HFFc6 (cell line): ENCODE results near the gene GPI. TPM values are rescaled to one million over a fixed set of nuclear protein-coding genes. Genes with fewer than 3 reads are reported as not detected.
A peak's percentile ranks its signal among the peaks of the same experiment; 100 is the strongest.

Experiments
- DNase-seq: peaks from one replicate; pipeline ENCODE4 v3.0.0-alpha.2; 2018
- H3K27ac Mint-ChIP-seq: 2 replicates; pipeline ENCODE4 v1.8.0; 2020; ENCODE audit warnings: mild to moderate bottlenecking, mixed read lengths
- H3K27me3 Mint-ChIP-seq: 2 replicates; pipeline ENCODE4 v1.8.0; 2021; ENCODE audit warnings: mild to moderate bottlenecking, moderate library complexity, mixed read lengths; ENCODE audit not compliant: insufficient read depth
- H3K36me3 Mint-ChIP-seq: 2 replicates; pipeline ENCODE4 v1.8.0; 2021; ENCODE audit warnings: low read depth, mixed read lengths
- H3K4me1 Mint-ChIP-seq: 2 replicates; pipeline ENCODE4 v1.8.0; 2020; ENCODE audit warnings: low read depth, mixed read lengths
- H3K4me3 Mint-ChIP-seq: 2 replicates; pipeline ENCODE4 v1.8.0; 2020; ENCODE audit warnings: mild to moderate bottlenecking, moderate library complexity, mixed read lengths
- H3K9me3 Mint-ChIP-seq: 2 replicates; pipeline ENCODE4 v1.8.0; 2020; ENCODE audit warnings: mild to moderate bottlenecking, mixed read lengths
- total RNA-seq, 6 experiments: library from RNA; stranded (reverse); fragmentation: NEBNext Ultra II Directional; extraction: Animal tissue kit (Norgen Biotek cat#: 25700); gene quantifications; 2 replicates in 1 of 6; 3 replicates in 5 of 6; pipeline ENCODE4 v1.2.3, GENCODE V29; 2021
- TF ChIP-seq, protein P1 (sequence below): fragments of 200-600 bp; sonication (generic); IDR thresholded peaks from 2 replicates; pipeline ENCODE4 v1.5.0; 2021; ENCODE audit warnings: antibody characterized with exemption, mild to moderate bottlenecking

GPI gene
- total RNA-seq, 6 experiments from 2014 or later: 171 to 254 (median 212) TPM

DNA sequence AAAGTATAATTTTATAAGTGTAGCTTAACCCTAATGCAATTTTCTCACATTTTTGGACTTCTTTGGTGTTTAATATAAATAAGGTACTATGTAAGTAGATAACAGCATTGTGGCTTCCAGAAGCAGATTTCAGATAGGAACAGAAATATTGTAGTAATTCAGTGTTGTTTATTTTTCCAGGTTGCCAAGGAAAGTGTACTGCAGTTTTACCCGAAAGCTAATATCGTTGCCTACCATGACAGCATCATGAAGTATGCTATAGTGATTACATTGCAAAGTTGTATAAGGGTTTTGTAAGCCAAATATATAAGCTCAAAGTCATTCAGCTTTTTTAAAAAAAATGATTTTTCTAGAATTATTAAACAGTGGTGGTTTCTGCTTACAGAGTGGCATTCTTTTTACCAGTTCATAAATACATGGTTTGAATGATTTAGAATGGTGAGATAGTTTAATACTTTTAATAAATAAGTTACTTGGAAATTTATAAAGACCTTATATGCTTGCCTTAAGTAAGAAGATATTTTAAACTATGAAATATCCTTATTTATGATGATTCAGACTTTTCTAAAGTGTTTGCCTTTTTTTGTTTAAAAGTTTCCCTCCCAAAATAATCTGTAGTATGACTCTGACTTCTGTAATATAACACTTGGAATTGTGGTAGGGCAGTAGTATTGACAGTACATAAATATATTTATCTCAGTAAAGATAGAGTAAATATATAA, 66.8 kb downstream of the GPI start:
- Mint-ChIP-seq H3K9me3 (no peaks in the 10 kb centered on the region), H3K4me1 (peaks cover 35% of the 10 kb centered on the region), H3K36me3 (peaks cover 26% of the 10 kb centered on the region), H3K27ac (peak overlapping the region; percentile 65; the same call in 1 of the 2 replicates), H3K4me3 (no peak overlapping the region), H3K27me3 (no peaks in the 10 kb centered on the region)
- TF ChIP-seq, protein P1, sequence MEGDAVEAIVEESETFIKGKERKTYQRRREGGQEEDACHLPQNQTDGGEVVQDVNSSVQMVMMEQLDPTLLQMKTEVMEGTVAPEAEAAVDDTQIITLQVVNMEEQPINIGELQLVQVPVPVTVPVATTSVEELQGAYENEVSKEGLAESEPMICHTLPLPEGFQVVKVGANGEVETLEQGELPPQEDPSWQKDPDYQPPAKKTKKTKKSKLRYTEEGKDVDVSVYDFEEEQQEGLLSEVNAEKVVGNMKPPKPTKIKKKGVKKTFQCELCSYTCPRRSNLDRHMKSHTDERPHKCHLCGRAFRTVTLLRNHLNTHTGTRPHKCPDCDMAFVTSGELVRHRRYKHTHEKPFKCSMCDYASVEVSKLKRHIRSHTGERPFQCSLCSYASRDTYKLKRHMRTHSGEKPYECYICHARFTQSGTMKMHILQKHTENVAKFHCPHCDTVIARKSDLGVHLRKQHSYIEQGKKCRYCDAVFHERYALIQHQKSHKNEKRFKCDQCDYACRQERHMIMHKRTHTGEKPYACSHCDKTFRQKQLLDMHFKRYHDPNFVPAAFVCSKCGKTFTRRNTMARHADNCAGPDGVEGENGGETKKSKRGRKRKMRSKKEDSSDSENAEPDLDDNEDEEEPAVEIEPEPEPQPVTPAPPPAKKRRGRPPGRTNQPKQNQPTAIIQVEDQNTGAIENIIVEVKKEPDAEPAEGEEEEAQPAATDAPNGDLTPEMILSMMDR: no peak
- DNase-seq: no peak

DNA sequence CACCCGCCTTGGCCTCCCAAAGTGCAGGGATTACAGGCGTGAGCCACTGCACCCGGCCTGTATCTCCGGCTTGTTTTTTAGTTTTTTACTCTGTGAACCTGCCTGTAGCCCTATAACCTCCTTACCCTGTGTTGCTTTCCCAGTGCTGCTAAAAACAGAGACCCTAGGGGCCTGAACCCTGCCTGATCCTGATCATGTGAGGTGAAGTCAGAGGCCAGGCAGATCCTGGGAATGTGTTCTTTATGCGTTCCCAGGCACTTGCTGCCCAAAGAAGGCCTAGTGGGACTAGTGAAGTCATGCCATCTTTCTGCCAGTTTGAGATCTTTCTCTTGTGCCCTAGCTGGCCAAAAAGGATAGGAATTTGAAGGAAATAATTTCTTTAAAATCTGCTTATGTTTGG, 67.8 kb downstream of the GPI start:
- Mint-ChIP-seq H3K36me3 (peaks cover 26% of the 10 kb centered on the region), H3K4me1 (peaks cover 33% of the 10 kb centered on the region), H3K27ac (peak overlapping the region; percentile 42; the same call in 1 of the 2 replicates)

DNA sequence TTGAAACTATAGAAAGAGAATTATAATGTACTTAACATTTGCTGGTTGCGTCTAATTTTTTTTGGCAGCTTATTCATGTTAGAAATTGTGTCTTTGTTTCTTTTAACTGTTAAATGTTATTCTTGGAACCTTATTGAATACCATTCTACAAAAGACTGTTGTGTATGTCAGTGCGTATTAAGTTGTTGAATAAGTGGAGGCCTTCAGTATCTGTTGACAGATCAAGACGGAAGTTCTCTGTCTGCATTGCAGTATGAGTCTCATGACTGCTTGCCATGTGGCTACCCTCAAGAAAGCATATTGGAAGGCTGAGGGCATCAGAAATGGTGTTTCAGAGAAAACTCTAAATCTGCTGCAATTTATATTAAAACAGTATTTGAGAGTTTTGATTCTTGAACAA, 71.7 kb downstream of the GPI start:
- TF ChIP-seq, protein P1: no peak
- no peaks in the 10 kb centered on the region for H3K27me3 Mint-ChIP-seq
- no peak overlapping the region for H3K27ac Mint-ChIP-seq
- no peaks in the 10 kb centered on the region for H3K9me3 Mint-ChIP-seq
- no peak overlapping the region for H3K4me3 Mint-ChIP-seq
- peaks cover 29% of the 10 kb centered on the region for H3K36me3 Mint-ChIP-seq
- DNase-seq: no peak
- H3K4me1 Mint-ChIP-seq: peaks cover 7% of the 10 kb centered on the region

More for the DNA sequence above, 67.8 kb downstream of the GPI start:
- H3K27me3 Mint-ChIP-seq: no peaks in the 10 kb centered on the region
- H3K4me3 Mint-ChIP-seq: no peak overlapping the region
- TF ChIP-seq, protein P1: no peak
- no peaks in the 10 kb centered on the region for H3K9me3 Mint-ChIP-seq
- no peak for DNase-seq

DNA sequence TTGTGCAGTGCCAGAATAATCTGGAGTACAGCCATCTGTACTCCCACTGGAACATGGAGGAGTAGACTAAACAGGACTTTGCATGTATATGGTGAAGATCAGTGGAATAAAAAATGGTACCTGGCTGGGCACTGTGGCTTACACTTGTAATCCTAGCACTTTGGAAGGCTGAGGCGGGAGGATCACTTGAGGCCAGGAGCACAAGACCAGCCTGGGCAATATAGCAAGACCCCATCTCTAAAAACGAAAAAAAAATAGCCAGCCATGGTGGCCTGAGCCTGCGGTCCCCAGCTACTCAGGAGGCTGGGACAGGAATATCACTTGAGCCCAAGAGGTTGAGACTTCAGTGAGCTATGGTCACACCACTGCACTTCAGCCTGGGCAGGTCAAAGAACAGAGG, 83.2 kb downstream of the GPI start:
- no peaks in the 10 kb centered on the region; the same call in 1 of the 2 replicates for H3K27me3 Mint-ChIP-seq
- DNase-seq: no peak
- peaks cover 25% of the 10 kb centered on the region; the same call in 1 of the 2 replicates for H3K36me3 Mint-ChIP-seq
- H3K9me3 Mint-ChIP-seq: no peaks in the 10 kb centered on the region
- TF ChIP-seq, protein P1: no peak
- H3K4me1 Mint-ChIP-seq: peaks cover 13% of the 10 kb centered on the region
- H3K27ac Mint-ChIP-seq: no peak overlapping the region
- H3K4me3 Mint-ChIP-seq: no peak overlapping the region

Other genes starting within 250 kb of the GPI start
- 10 to 100 TPM; 66.5 to 92.9 (median 87.0) TPM for gene LSM14A, start 192.7 kb upstream of the GPI start, total RNA-seq
- gene GARRE1, start 110.6 kb upstream of the GPI start, total RNA-seq: 10 to 100 TPM; 16.2 to 26.0 (median 22.7) TPM
- gene PDCD2L, start 39.2 kb downstream of the GPI start, total RNA-seq: 10 to 100 TPM in 5 of 6 experiments, 1 to 10 TPM in 1; 8.8 to 13.3 (median 12.0) TPM
- 10 to 100 TPM; 75.2 to 91.0 (median 86.8) TPM for gene UBA2, start 63.2 kb downstream of the GPI start, total RNA-seq
- gene WTIP, start 116.6 kb downstream of the GPI start, total RNA-seq: 10 to 100 TPM; 27.8 to 35.1 (median 29.4) TPM